ENCODE data around the gene SLC27A5. TPM values are rescaled to one million over a fixed set of nuclear protein-coding genes. Genes with fewer than 3 reads are reported as not detected.

The SLC27A5 gene
- total RNA-seq, 1 experiment from 2014 or later = 1.2 TPM

GRCh38 chr19:58519355-58520256 is 7.8 kb upstream of the SLC27A5 start, which contains the start of gene ZBTB45:
TSS of gene ZBTB45 (minus strand) at chr19:58519810. CDS start at chr19:58517673, 2,137 bp downstream.
- peak within 1 kb of the TSS; percentile 93 for H3K4me2 ChIP-seq (ENCODE audit: low read depth, low read length, poor library complexity, severe bottlenecking)

GRCh38 chr19:58519087-58519354 is 7.2 kb upstream of the SLC27A5 start:
- Histone ChIP-seq H3K79me2 (ENCODE audit: low read length) (peaks cover 21% of the 10 kb centered on the region), H4K20me1 (ENCODE audit: insufficient read depth, low read depth, low read length) (no peaks in the 10 kb centered on the region), H3K4me2 (ENCODE audit: low read depth, low read length, poor library complexity, severe bottlenecking) (peak overlapping the region; percentile 93), H3K36me3 (ENCODE audit: insufficient read depth, low read length) (no peaks in the 10 kb centered on the region), H3K4me3 (ENCODE audit: low read length) (peak overlapping the region; percentile 81), H3K9me3 (ENCODE audit: low read length) (no peaks in the 10 kb centered on the region), H3K27me3 (ENCODE audit: low read length) (no peaks in the 10 kb centered on the region), H3K9ac (ENCODE audit: low read length) (peak overlapping the region; percentile 86), H3K9me2 (replicated peaks; ENCODE audit: insufficient read depth, low read length) (no peaks in the 10 kb centered on the region), H3K27ac (ENCODE audit: low read length) (peak overlapping the region; percentile 79), H3K4me1 (ENCODE audit: low read length) (peaks cover 29% of the 10 kb centered on the region), H2AFZ (ENCODE audit: low read length) (peak overlapping the region; percentile 50; the same call in 1 of the 2 replicates)
- peak; percentile 74 for DNase-seq

More at GRCh38 chr19:58519355-58520256, 7.8 kb upstream of the SLC27A5 start, which contains the start of gene ZBTB45:
- Histone ChIP-seq H3K27me3 (ENCODE audit: low read length) (no peaks in the 10 kb centered on the region), H3K79me2 (ENCODE audit: low read length) (peaks cover 17% of the 10 kb centered on the region), H2AFZ (ENCODE audit: low read length) (peak within 1 kb of the TSS; percentile 50; the same call in 1 of the 2 replicates), H4K20me1 (ENCODE audit: insufficient read depth, low read depth, low read length) (no peaks in the 10 kb centered on the region), H3K9me3 (ENCODE audit: low read length) (no peaks in the 10 kb centered on the region), H3K36me3 (ENCODE audit: insufficient read depth, low read length) (no peaks in the 10 kb centered on the region), H3K27ac (ENCODE audit: low read length) (peak within 1 kb of the TSS; percentile 79), H3K9me2 (replicated peaks; ENCODE audit: insufficient read depth, low read length) (no peaks in the 10 kb centered on the region), H3K9ac (ENCODE audit: low read length) (peak within 1 kb of the TSS; percentile 86), H3K4me1 (ENCODE audit: low read length) (peaks cover 27% of the 10 kb centered on the region), H3K4me3 (ENCODE audit: low read length) (peak within 1 kb of the TSS; percentile 81)
- DNase-seq = peak; percentile 94

GRCh38 chr19:58518256-58519086 is 6.7 kb upstream of the SLC27A5 start:
- no peaks in the 10 kb centered on the region for H4K20me1 ChIP-seq (ENCODE audit: insufficient read depth, low read depth, low read length)
- H3K9me2 ChIP-seq (replicated peaks; ENCODE audit: insufficient read depth, low read length) = no peaks in the 10 kb centered on the region
- peak overlapping the region; percentile 79 for H3K27ac ChIP-seq (ENCODE audit: low read length)
- no peaks in the 10 kb centered on the region for H3K36me3 ChIP-seq (ENCODE audit: insufficient read depth, low read length)
- peaks cover 33% of the 10 kb centered on the region for H3K4me1 ChIP-seq (ENCODE audit: low read length)
- H3K9ac ChIP-seq (ENCODE audit: low read length) = peak overlapping the region; percentile 86
- H3K27me3 ChIP-seq (ENCODE audit: low read length) = no peaks in the 10 kb centered on the region
- H2AFZ ChIP-seq (ENCODE audit: low read length) = no peak overlapping the region
- H3K4me2 ChIP-seq (ENCODE audit: low read depth, low read length, poor library complexity, severe bottlenecking) = peak overlapping the region; percentile 93
- DNase-seq = peak; percentile 67
- peaks cover 21% of the 10 kb centered on the region for H3K79me2 ChIP-seq (ENCODE audit: low read length)
- no peaks in the 10 kb centered on the region for H3K9me3 ChIP-seq (ENCODE audit: low read length)
- peak overlapping the region; percentile 81 for H3K4me3 ChIP-seq (ENCODE audit: low read length)

GRCh38 chr19:58516964-58517833 is 5.4 kb upstream of the SLC27A5 start:
- Histone ChIP-seq H3K9ac (ENCODE audit: low read length) (no peak overlapping the region), H3K27me3 (ENCODE audit: low read length) (no peaks in the 10 kb centered on the region), H3K27ac (ENCODE audit: low read length) (no peak overlapping the region), H2AFZ (ENCODE audit: low read length) (no peak overlapping the region), H4K20me1 (ENCODE audit: insufficient read depth, low read depth, low read length) (no peaks in the 10 kb centered on the region), H3K79me2 (ENCODE audit: low read length) (peaks cover 21% of the 10 kb centered on the region), H3K9me2 (replicated peaks; ENCODE audit: insufficient read depth, low read length) (no peaks in the 10 kb centered on the region), H3K4me3 (ENCODE audit: low read length) (no peak overlapping the region), H3K4me1 (ENCODE audit: low read length) (peaks cover 34% of the 10 kb centered on the region), H3K9me3 (ENCODE audit: low read length) (no peaks in the 10 kb centered on the region), H3K4me2 (ENCODE audit: low read depth, low read length, poor library complexity, severe bottlenecking) (no peak overlapping the region), H3K36me3 (ENCODE audit: insufficient read depth, low read length) (no peaks in the 10 kb centered on the region)
- no peak for DNase-seq

- peak overlapping the region; percentile 90 for H3K4me2 ChIP-seq (ENCODE audit: low read depth, low read length, poor library complexity, severe bottlenecking)
- peaks cover 21% of the 10 kb centered on the region for H3K79me2 ChIP-seq (ENCODE audit: low read length)
- no peak overlapping the region for H3K4me3 ChIP-seq (ENCODE audit: low read length)
- H3K4me1 ChIP-seq (ENCODE audit: low read length) = peaks cover 34% of the 10 kb centered on the region
- H3K27ac ChIP-seq (ENCODE audit: low read length) = no peak overlapping the region
- no peaks in the 10 kb centered on the region for H4K20me1 ChIP-seq (ENCODE audit: insufficient read depth, low read depth, low read length)
- no peaks in the 10 kb centered on the region for H3K36me3 ChIP-seq (ENCODE audit: insufficient read depth, low read length)
- H3K9ac ChIP-seq (ENCODE audit: low read length) = peak overlapping the region; percentile 97; the same call in 1 of the 2 replicates
- no peak overlapping the region for H2AFZ ChIP-seq (ENCODE audit: low read length)
- no peaks in the 10 kb centered on the region for H3K9me3 ChIP-seq (ENCODE audit: low read length)
- H3K27me3 ChIP-seq (ENCODE audit: low read length) = no peaks in the 10 kb centered on the region
- no peaks in the 10 kb centered on the region for H3K9me2 ChIP-seq (replicated peaks; ENCODE audit: insufficient read depth, low read length)
- DNase-seq = peak; percentile 39
Measured at GRCh38 chr19:58516246-58516836, 4.5 kb upstream of the SLC27A5 start.

GRCh38 chr19:58515259-58515658 is 3.5 kb upstream of the SLC27A5 start:
- Histone ChIP-seq H3K4me1 (ENCODE audit: low read length) (peaks cover 31% of the 10 kb centered on the region), H3K27ac (ENCODE audit: low read length) (peak overlapping the region; percentile 62), H3K79me2 (ENCODE audit: low read length) (peaks cover 21% of the 10 kb centered on the region), H3K9ac (ENCODE audit: low read length) (peak overlapping the region; percentile 97), H3K4me3 (ENCODE audit: low read length) (peak overlapping the region; percentile 88; the same call in 1 of the 2 replicates), H3K36me3 (ENCODE audit: insufficient read depth, low read length) (no peaks in the 10 kb centered on the region), H3K27me3 (ENCODE audit: low read length) (no peaks in the 10 kb centered on the region), H4K20me1 (ENCODE audit: insufficient read depth, low read depth, low read length) (no peaks in the 10 kb centered on the region), H3K9me2 (replicated peaks; ENCODE audit: insufficient read depth, low read length) (no peaks in the 10 kb centered on the region), H3K4me2 (ENCODE audit: low read depth, low read length, poor library complexity, severe bottlenecking) (peak overlapping the region; percentile 90), H2AFZ (ENCODE audit: low read length) (no peak overlapping the region), H3K9me3 (ENCODE audit: low read length) (no peaks in the 10 kb centered on the region)
- peak; percentile 63 for DNase-seq

- peaks cover 30% of the 10 kb centered on the region for H3K4me1 ChIP-seq (ENCODE audit: low read length)
- H3K9ac ChIP-seq (ENCODE audit: low read length) = peak overlapping the region; percentile 97
- H4K20me1 ChIP-seq (ENCODE audit: insufficient read depth, low read depth, low read length) = no peaks in the 10 kb centered on the region
- peak overlapping the region; percentile 90 for H3K4me2 ChIP-seq (ENCODE audit: low read depth, low read length, poor library complexity, severe bottlenecking)
- H3K4me3 ChIP-seq (ENCODE audit: low read length) = peak overlapping the region; percentile 88
- DNase-seq = peak; percentile 58
- H2AFZ ChIP-seq (ENCODE audit: low read length) = no peak overlapping the region
- H3K27me3 ChIP-seq (ENCODE audit: low read length) = no peaks in the 10 kb centered on the region
- H3K79me2 ChIP-seq (ENCODE audit: low read length) = peaks cover 21% of the 10 kb centered on the region
- H3K27ac ChIP-seq (ENCODE audit: low read length) = peak overlapping the region; percentile 73
- no peaks in the 10 kb centered on the region for H3K36me3 ChIP-seq (ENCODE audit: insufficient read depth, low read length)
- no peaks in the 10 kb centered on the region for H3K9me3 ChIP-seq (ENCODE audit: low read length)
- H3K9me2 ChIP-seq (replicated peaks; ENCODE audit: insufficient read depth, low read length) = no peaks in the 10 kb centered on the region
Measured at GRCh38 chr19:58514564-58515022, 2.8 kb upstream of the SLC27A5 start.
